ENCODE results near the gene OVCA2.

Gene OVCA2

GRCh38 chr17:2015314-2015713, 26.5 kb upstream of the OVCA2 start:
- no peak for DNase-seq

- DNase-seq = no peak
These were observed 25.3 kb upstream of the OVCA2 start for GRCh38 chr17:2016494-2016893.

DNA sequence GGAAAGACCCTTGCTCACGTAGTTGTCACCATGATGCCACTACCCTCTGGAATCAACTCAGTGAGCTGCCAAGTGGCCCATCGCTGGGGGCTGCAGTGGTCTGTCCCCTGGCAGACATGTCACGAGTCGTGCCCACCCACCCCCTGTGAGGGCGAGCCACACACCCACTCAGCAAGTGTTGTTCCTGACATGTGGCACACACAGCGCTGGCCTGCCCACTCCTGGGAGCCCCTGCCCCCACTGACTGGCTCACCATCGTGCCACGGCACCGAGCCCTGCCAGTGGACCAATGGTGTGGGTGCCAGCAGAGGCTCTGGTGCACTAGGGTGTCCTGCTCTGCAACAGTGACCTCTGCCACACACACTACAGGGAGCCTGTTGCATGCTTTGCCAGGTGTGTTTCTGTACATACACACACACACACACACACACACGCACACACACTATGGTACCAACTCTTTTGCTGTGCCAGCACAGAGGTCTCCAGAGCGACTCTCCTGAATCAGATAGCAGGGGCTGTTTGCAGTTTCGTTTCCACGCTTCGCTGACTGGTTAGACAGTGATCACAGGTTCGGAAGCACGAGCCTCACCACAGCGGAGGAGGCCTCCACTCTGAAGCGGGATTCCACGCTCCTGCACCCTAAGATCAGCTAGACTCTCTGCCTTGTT, 24.4 kb upstream of the OVCA2 start:
- no peak for DNase-seq

GRCh38 chr17:2018716-2019510, 22.9 kb upstream of the OVCA2 start:
- DNase-seq = no peak

GRCh38 chr17:2019723-2020122, 22.1 kb upstream of the OVCA2 start:
- DNase-seq = no peak

GRCh38 chr17:2020721-2021120, 21.1 kb upstream of the OVCA2 start:
- no peak for DNase-seq

DNA sequence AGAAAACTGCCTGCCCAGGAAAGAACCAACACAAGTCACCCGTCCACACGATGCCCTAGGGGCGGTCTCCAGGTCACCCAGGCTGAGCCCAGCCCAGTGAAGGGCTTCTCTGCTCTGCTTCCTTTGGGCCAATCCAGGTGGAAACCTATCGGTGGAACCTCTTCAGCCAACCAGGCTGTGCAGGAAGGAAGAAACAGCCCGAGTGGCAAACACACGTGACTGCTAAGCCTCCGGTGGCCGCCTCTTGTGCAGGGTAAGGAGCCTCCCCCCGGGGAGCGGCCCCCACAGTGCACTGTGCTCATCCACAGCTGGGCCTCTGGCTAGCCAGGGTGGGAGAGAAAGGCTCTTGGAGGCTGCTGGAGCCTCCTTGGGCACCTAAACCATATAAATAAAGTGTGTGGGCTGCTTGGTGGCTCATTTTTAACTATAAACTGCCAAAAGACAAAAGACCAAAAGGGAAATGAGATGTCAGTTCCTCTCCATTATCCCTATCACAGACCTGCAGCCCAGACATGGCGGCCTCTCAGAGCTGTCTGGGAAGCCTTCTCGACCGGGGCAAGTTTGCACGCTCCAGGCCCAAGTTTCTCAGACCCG, 19.1 kb upstream of the OVCA2 start:
- DNase-seq = no peak

DNA sequence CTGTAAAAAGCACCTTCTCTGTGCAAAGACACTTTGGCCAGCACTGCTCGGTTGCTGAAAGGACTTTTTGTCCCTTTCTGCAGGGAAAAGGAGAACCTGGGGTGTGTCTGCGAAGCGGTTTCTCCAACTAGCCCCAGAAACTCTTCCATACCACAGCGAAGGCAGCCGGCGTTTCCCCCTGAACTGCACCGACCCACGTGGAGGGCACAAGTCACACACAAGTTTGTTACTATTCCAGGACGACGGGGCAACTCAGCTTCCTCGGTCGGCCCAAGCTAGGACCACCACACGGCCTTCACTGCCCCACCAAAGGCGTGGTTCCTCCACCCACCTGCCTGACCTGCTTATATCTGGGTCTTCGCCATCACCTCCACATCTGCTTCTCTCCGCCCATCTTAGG, 18.6 kb upstream of the OVCA2 start:
- DNase-seq = no peak

DNA sequence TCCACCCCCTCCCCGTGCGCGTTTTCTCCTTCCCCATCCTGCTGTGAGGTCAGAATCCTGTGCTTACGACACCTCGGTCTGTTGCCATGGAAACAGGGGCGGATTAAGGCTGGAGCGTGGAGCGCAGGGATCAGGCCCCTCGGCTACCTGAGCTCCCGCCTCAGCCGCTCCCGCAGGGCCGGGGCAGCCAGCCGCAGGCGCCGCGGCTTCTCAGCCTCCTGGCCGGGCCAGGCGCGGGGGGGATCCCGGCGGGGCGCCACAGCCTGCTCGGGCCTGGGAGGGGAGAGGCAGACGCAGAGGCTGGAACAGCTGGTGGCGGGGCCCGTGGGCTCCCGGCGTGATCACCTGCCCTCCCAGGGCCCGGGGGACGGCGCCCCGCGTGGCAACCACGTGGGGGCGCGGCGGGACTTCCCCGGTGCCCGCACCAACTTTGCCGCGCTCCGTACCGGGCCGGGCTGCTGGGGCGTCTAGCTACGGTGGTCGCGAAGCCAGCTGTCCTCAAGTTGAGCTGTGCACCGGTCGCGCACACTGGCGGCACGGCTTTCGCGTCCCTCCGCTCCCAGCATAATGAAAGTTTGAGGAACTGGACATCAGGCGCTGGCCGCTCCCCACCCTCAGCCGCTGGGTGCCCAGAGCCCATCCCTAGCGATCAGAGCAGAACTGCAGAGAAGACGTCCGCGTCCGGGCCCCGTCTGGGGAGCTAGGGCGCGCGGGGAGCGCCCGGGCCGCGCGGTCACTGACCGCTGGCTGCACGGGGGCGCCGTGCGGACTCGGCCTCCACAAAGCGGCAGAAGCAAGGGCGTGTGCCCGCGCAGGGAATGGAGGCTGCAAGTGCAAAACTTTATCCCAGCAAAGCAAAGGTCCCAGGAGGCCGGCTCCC, 17.9 kb upstream of the OVCA2 start:
- no peak for DNase-seq

DNA sequence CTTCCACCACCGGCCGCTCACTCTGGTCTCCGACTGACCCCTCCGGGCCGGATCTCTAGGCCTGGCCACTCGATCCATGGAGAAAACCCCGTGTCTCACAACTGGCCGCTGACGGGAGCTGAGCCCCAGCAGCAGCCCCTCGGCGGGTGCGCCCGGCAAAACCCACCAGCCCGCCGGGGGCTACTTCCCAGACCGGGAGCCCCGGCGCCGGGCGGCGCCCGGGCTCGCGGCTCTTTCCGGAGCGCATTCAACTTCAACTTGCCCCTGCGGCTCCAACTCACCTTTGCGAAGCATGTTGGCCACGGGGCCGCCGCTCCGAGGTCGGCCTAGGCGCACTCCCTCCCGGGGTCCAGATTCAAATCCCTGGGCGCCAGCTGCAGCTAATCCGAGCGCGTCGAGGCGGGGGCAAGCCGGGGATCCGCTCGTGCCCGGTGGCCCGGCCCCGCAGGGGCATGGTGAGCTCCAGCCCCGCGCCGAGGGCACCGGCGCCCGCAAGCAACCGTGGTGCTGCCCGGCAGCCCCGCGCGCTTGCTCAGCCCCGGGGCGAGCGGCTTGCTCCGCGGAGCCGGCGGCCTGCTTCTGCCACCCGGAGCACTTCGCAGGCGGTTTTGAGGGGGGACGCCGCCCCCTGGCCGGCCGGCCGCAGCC, 17.1 kb upstream of the OVCA2 start:
- DNase-seq = no peak

DNA sequence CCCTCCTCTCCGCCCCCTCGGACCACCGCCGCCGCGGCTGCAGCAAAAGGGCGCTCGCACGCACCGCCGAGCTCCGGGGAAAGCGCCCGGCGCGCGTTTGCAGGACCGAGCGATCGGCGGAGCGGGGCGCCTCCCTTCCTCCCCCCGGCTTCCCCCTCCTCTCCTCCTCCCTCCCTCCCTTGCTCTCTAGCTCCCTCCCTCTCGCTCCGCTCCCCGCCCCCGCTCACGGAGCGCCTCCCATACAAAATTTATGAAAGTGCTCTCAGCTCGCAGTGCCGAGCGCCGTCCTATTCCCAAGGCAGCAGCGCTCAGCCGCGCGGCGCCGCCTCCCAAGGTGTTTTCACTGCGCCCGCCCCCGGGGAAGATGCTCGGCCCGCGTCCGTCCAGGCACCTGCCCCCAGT, 16.6 kb upstream of the OVCA2 start, which contains the start of gene RTN4RL1:
Gene RTN4RL1 (minus strand): TSS at position 115 of the 402 bp plus-strand sequence. CDS start 469 bp downstream, outside the sequence.
- DNase-seq = peak; percentile 59

- DNase-seq = no peak
These were observed 16.1 kb upstream of the OVCA2 start for GRCh38 chr17:2025622-2026309.

DNA sequence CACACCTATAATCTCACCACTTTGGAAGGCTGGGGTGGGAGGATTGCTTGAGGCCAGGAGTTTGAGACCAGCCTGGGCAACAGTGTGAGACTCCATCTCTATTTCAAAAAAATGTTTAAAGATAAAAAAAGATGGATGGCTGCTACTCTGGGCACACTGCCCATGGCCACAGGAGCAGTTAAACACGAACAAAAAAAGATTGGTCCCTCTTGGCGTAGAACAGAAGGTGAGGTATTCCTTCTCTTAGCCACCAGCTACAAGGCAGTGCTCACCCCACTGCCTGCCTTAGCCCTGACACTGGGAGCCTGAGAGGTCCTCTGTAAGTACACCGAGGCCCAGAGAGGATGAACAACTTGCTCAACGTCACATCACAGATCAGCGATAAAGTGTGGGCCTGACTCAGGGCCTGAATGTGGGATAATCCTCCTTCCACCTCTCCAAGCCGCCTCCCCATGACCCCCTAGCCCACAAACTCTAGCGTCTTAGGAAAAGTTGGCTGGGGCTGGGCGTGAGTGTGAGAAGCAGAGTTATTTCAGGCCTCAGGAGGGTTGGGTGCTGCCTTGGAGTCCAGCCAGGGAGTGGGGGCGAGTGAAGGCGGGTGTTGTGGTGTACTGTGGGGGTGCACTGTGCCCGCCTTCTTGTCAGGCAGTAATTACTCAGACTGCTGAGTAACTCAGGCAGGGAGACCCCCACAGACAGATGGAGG, 14.1 kb upstream of the OVCA2 start:
- no peak for DNase-seq

DNA sequence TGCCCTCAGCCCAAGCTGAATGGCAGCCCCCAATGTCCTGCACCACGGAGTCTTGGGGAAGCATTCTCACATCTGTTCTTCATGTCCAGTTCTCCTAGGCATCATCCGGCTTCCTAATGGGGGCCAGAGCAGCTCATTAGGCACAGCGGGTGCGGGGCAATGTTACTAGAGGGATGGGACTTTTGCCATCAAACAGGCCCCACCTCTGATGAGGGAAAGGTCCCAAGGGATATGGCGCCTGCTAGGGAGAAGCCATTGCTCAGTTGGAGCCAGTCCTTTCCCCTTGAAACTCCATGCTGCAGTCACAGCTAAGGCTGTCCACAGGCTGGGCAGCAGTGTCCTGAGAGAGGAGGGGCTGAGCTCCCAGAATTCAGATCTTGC, 13.6 kb upstream of the OVCA2 start:
- no peak for DNase-seq

GRCh38 chr17:2028737-2029136, 13.1 kb upstream of the OVCA2 start:
- DNase-seq = no peak

- DNase-seq = peak; percentile 82
These were observed 11.7 kb upstream of the OVCA2 start, which contains the start of gene DPH1 for GRCh38 chr17:2029911-2030778. DPH1 (plus strand) TSS chr17:2030153; CDS start chr17:2030170, 17 bp downstream.

- DNase-seq = no peak
These were observed 11.1 kb upstream of the OVCA2 start for GRCh38 chr17:2030779-2031163.

DNA sequence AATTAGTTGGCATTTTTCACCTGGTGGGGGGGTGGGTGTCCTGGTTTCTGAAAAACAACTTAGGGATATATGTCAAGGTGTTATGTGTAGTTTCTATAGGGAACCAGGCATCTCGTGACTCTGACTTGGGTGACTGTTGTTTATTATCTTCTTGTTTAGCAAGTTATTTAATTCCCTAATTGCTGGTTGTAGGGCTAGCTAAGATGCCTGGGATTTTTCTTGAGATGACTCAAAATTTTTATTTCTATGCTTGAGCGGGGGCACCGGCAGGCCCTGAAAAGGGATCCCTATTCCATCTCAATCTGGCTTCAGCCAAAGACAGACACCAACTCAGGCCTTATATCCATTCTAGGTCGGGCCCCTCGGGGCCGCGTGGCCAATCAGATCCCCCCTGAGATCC, 8.7 kb upstream of the OVCA2 start:
- no peak for DNase-seq

- DNase-seq = no peak
These were observed 7.7 kb upstream of the OVCA2 start for GRCh38 chr17:2034157-2034556.

All from activated gamma-delta T cell treated with Interleukin-2 at 50 U/mL for 16 hours (primary cell).